GM12878 (cell line): ENCODE results near the gene SPPL3. TPM values are rescaled to one million over a fixed set of nuclear protein-coding genes. Genes with fewer than 3 reads are reported as not detected.

Source experiments
- ATAC-seq: fragments of 200-7000 bp; cut with Tn5 transposase; 3 replicates; pipeline ENCODE4 v1.9.1; 2020; ENCODE audit warnings: mild to moderate bottlenecking, moderate library complexity
- BruUV-seq: library from RNA; stranded (reverse); fragments of 400-500 nt; replicated peaks from 2 replicates; lab custom pipeline; 2021; lab: Mats Ljungman, UMichigan
- CTCF ChIA-PET: fragments of 300-600 bp; sonication (Branson Sonifier 250); formaldehyde crosslinking; extraction: SDS; loops from one replicate; lab custom pipeline; 2021; ENCODE audit warnings: inconsistent platforms; lab: Yijun Ruan, JAX
- POLR2A ChIA-PET: fragments of 350-600 bp; formaldehyde crosslinking; extraction: SDS; loops from one replicate; lab custom pipeline; 2021; ENCODE audit warnings: inconsistent platforms; lab: Charles Lee
- RAD21 ChIA-PET: fragments of 300-600 bp; sonication (Branson Sonifier 250); formaldehyde crosslinking; loops from one replicate; lab custom pipeline; 2023; ENCODE audit warnings: antibody characterized with exemption; ENCODE audit not compliant: unreplicated experiment; lab: Charles Lee
- SMC1A ChIA-PET: fragments of 300-600 bp; sonication (Branson Sonifier 250); formaldehyde crosslinking; loops from one replicate; lab custom pipeline; 2023; ENCODE audit not compliant: unreplicated experiment, uncharacterized antibody; lab: Charles Lee
- DNase-seq: peaks from one replicate; pipeline ENCODE4 v3.0.0-alpha.2; 2011; ENCODE audit warnings: low read depth, low spot score
- FAIRE-seq: peaks from 3 replicates; lab custom pipeline; 2011; peaks lifted over from hg19 to GRCh38; lab: Jason Lieb, UNC
- H2AFZ ChIP-seq: 2 replicates; pipeline ENCODE4 v1.6.0; 2011; ENCODE audit warnings: low read depth, low read length, control low read depth; ENCODE audit not compliant: control insufficient read depth
- H3K27ac ChIP-seq: 2 replicates; pipeline ENCODE4 v1.5.1; 2011; ENCODE audit warnings: control low read depth; ENCODE audit not compliant: control insufficient read depth, insufficient read depth
- H3K27me3 ChIP-seq, 2 experiments: replicated peaks in 1 of 2; 2 replicates each; pipeline versions ENCODE4 v1.6.0 to v1.6.1; 2011; ENCODE audit warnings: low read length in 1 of 2; ENCODE audit not compliant: control insufficient read depth in 2 of 2, insufficient read depth in 2 of 2
- H3K36me3 ChIP-seq, 2 experiments: 2 replicates each; pipeline ENCODE4 v1.5.1; 2011; ENCODE audit warnings: low read length in 1 of 2; ENCODE audit not compliant: control insufficient read depth in 2 of 2, insufficient read depth in 2 of 2
- H3K4me1 ChIP-seq: 2 replicates; pipeline ENCODE4 v1.6.1; 2011; ENCODE audit warnings: mild to moderate bottlenecking, low read length, moderate library complexity, mixed read lengths; ENCODE audit not compliant: control insufficient read depth, insufficient read depth
- H3K4me2 ChIP-seq: 2 replicates; pipeline ENCODE4 v1.6.0; 2011; ENCODE audit warnings: control low read depth; ENCODE audit not compliant: control insufficient read depth, insufficient read depth
- H3K4me3 ChIP-seq: fragments of 200-600 bp; sonication (generic); 2 replicates; pipeline ENCODE4 v1.5.1; 2016
- H3K79me2 ChIP-seq: 2 replicates; pipeline ENCODE4 v1.6.0; 2011; ENCODE audit warnings: low read length; ENCODE audit not compliant: control insufficient read depth, insufficient read depth
- H3K9ac ChIP-seq: 2 replicates; pipeline ENCODE4 v1.8.0; 2011; ENCODE audit warnings: low read length, control low read depth, mixed read lengths; ENCODE audit not compliant: control insufficient read depth, insufficient read depth
- H3K9me3 ChIP-seq: replicated peaks from 3 replicates; pipeline ENCODE4 v1.5.1; 2011; ENCODE audit warnings: mild to moderate bottlenecking, low read length; ENCODE audit not compliant: control insufficient read depth, insufficient read depth
- H4K20me1 ChIP-seq: 2 replicates; pipeline ENCODE4 v1.6.0; 2011; ENCODE audit not compliant: control insufficient read depth, insufficient read depth
- CEBPB ChIP-seq, 2 experiments: fragments of 150-350 bp in 1 of 2; IDR thresholded peaks; 2 replicates each; pipeline ENCODE4 v1.6.1; 2012 to 2014; ENCODE audit warnings: low read depth in 2 of 2, low read length in 2 of 2, borderline replicate concordance in 1 of 2, inconsistent platforms in 1 of 2
- EP300 ChIP-seq, 2 experiments: fragments of 150-350 bp in 1 of 2; IDR thresholded peaks; 2 replicates each; pipeline ENCODE4 v1.6.1; 2011 to 2012; ENCODE audit warnings: low read depth in 2 of 2, low read length in 2 of 2, borderline replicate concordance in 1 of 2, improper control_type of control experiment in 1 of 2, inconsistent platforms in 1 of 2; ENCODE audit not compliant: control insufficient read depth in 1 of 2
- IKZF1 ChIP-seq: fragments of 450-650 bp; conservative IDR thresholded peaks from 2 replicates; pipeline ENCODE4 v1.6.1; 2017; ENCODE audit warnings: antibody characterized with exemption, mild to moderate bottlenecking
- IKZF2 ChIP-seq, 2 experiments: fragments of 450-650 bp; IDR thresholded peaks; 2 replicates each; pipeline ENCODE4 v1.6.1; 2017; ENCODE audit warnings: mild to moderate bottlenecking in 2 of 2, moderate library complexity in 2 of 2
- LARP7 ChIP-seq: fragments of 450-650 bp; IDR thresholded peaks from 2 replicates; pipeline ENCODE4 v1.6.1; 2017; ENCODE audit warnings: mild to moderate bottlenecking
- MEF2B ChIP-seq: fragments of 450-650 bp; IDR thresholded peaks from 2 replicates; pipeline ENCODE4 v1.6.1; 2018; ENCODE audit warnings: mild to moderate bottlenecking, moderate library complexity; ENCODE audit not compliant: partially characterized antibody, poor library complexity, severe bottlenecking
- MXI1 ChIP-seq: fragments of 150-350 bp; IDR thresholded peaks from 2 replicates; pipeline ENCODE4 v1.6.1; 2011; ENCODE audit warnings: low read depth, mild to moderate bottlenecking, inconsistent platforms, low read length, improper control_type of control experiment
- SIX5 ChIP-seq: IDR thresholded peaks from 2 replicates; pipeline ENCODE4 v1.6.1; 2011; ENCODE audit warnings: mild to moderate bottlenecking, low read depth, low read length, moderate library complexity; ENCODE audit not compliant: severe bottlenecking
- SMC3 ChIP-seq: IDR thresholded peaks from 2 replicates; pipeline ENCODE4 v1.6.1; 2011; ENCODE audit warnings: low read length, improper control_type of control experiment, borderline replicate concordance
- TARDBP ChIP-seq: IDR thresholded peaks from 2 replicates; pipeline ENCODE4 v1.6.1; 2016; ENCODE audit warnings: borderline replicate concordance
- WGBS: methylation state at CpG from one replicate; pipeline ENCODE4 v1.1.6; 2016; ENCODE audit warnings: low lambda C conversion rate; ENCODE audit not compliant: insufficient replicate concordance, insufficient coverage; ENCODE audit errors: missing lambda C conversion rate; 5-methylcytosine and 5-hydroxymethylcytosine counted together
- in situ Hi-C: fragments of 300-500 bp; cut with MboI; formaldehyde crosslinking; loops from 9 replicates; pipeline ENCODE4 v1.14.3; 2018; ENCODE audit warnings: mixed read lengths
- intact Hi-C: fragments of 100-400 bp; cut with micrococcal nuclease; formaldehyde crosslinking; loops from one replicate; pipeline ENCODE4 v1.14.2; 2022; ENCODE audit not compliant: unreplicated experiment
- polyA plus RNA-seq, 11 experiments: library from polyadenylated mRNA; depleted of rRNA in 4 of 11; unstranded in 6 of 11; stranded (reverse) in 5 of 11; fragments of >200 nt; fragmentation: Nextera tagmentation in 4 of 11; fragmentation: Illumina TruSeq in 1 of 11; extraction: Ambion mirVana in 4 of 11; extraction: Trizol in 1 of 11; gene quantifications; 1 replicate in 1 of 11; 2 replicates in 10 of 11; pipeline versions ENCODE4 v1.2.1 to v1.2.3, GENCODE V29; 2011 to 2016; ENCODE audit warnings: inconsistent platforms in 2 of 11, missing spikeins in 2 of 11, low read depth in 1 of 11
- total RNA-seq, 4 experiments: library from RNA; depleted of rRNA in 3 of 4; stranded (reverse); fragments of >200 nt in 3 of 4; fragmentation: Illumina TruSeq in 1 of 4; extraction: Trizol in 1 of 4; gene quantifications; 2 replicates each; pipeline versions ENCODE4 v1.2.1 to v1.2.3, GENCODE V29; 2013 to 2021

Gene SPPL3
- total and polyA plus RNA-seq, 10 of the 15 experiments (the other 5 are each of a cell fraction or from before 2014, with no cell fraction given) = 4.3 to 45.5 (median 11.7) TPM

DNA sequence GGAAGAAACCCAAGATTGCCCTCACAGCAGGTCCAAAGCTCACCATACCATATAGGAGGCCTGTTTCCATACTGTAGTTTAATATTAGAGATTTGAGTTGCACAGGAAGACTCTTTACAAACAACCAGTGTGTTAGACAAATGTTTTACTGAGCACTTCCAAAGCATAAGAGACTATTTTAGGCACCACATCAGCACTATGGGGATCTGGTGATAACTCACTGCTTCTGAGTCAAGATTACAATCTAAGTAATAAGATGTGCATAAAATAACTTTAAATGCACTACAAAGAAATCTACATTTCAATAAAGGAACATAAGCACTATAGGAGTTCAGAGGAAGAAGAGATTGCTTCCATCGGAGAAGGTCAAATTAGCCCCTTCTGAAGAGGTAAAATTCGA lies 71.4 kb downstream of the SPPL3 start:
- in situ Hi-C loops = no loop called here
- TF ChIP-seq TARDBP = no peak
- TF ChIP-seq IKZF2 (IDR thresholded peaks at IDR 0.05) = no peak
- TF ChIP-seq MEF2B = no peak
- TF ChIP-seq EP300 (IDR thresholded peaks at IDR 0.05; ENCODE audit: borderline replicate concordance in 1 of 2, control insufficient read depth in 1 of 2, low read depth in 2 of 2, low read length in 2 of 2) = no peak
- TF ChIP-seq CEBPB (IDR thresholded peaks at IDR 0.05; ENCODE audit: borderline replicate concordance in 1 of 2, low read depth in 2 of 2, low read length in 2 of 2) = no peak
- TF ChIP-seq MXI1 = no peak
- no peak for TF ChIP-seq IKZF1
- TF ChIP-seq SMC3 = no peak
- no peak for TF ChIP-seq SIX5
- no peak for TF ChIP-seq LARP7
- CTCF ChIA-PET = interaction anchor here (0.9 to 3.9 kb wide), 5 partner anchors 10 to 186 kb away, joined by 3 to 35 read pairs (median 4); no protein-coding TSS in a partner anchor
- Histone ChIP-seq H3K4me3 (peak overlapping the region; percentile 66; the same call in 1 of the 2 replicates), H3K27ac (peak overlapping the region; percentile 45; the same call in 1 of the 2 replicates), H3K36me3 (no peaks in the 10 kb centered on the region; a peak in 1 of 4 replicates), H2AFZ (no peak overlapping the region), H3K9me3 (no peaks in the 10 kb centered on the region; the same call in 2 of the 3 replicates), H3K4me1 (peaks cover 67% of the 10 kb centered on the region), H4K20me1 (no peaks in the 10 kb centered on the region), H3K4me2 (peak overlapping the region; percentile 100), H3K9ac (no peak overlapping the region), H3K27me3 (no peaks in the 10 kb centered on the region), H3K79me2 (peaks cover 75% of the 10 kb centered on the region)
- no TSS peak for BruUV-seq
- DNase-seq = no peak
- WGBS = 93% methylated on average over 2 of the region's 2 CpGs
- FAIRE-seq = no peak
- intact Hi-C loops = no loop called here
- SMC1A ChIA-PET = interaction anchor here (1.0 to 13.4 kb wide), 8 partner anchors 8 to 60 kb away, joined by 3 to 164 read pairs (median 10); no protein-coding TSS in a partner anchor
- ATAC-seq = no peak
- RAD21 ChIA-PET = interaction anchor here (0.9 to 8.7 kb wide), 4 partner anchors 8 to 33 kb away, joined by 3 to 81 read pairs (median 22); no protein-coding TSS in a partner anchor
- POLR2A ChIA-PET = interaction anchor here (6.3 kb wide), 1 partner anchor 16 kb away, joined by 71 read pairs; no protein-coding TSS in a partner anchor
